WERI-Rb-1 (cell line): ENCODE data around the gene SEMA3B.

Source experiments
- DNase-seq: peaks from one replicate; pipeline ENCODE4 v3.0.0-alpha.2; 2020
- H3K27ac ChIP-seq: fragments of 250-450 bp; sonication (Bioruptor Pico); 2 replicates; pipeline ENCODE4 v1.5.1; 2020; ENCODE audit warnings: mild to moderate bottlenecking, moderate library complexity
- H3K27me3 ChIP-seq: fragments of 250-450 bp; sonication (Bioruptor Pico); 2 replicates; pipeline ENCODE4 v1.5.1; 2021; ENCODE audit warnings: mild to moderate bottlenecking, low read depth, moderate library complexity; ENCODE audit not compliant: insufficient read depth, severe bottlenecking
- H3K36me3 ChIP-seq: fragments of 250-450 bp; sonication (Bioruptor Pico); 2 replicates; pipeline ENCODE4 v1.5.1; 2020; ENCODE audit warnings: mild to moderate bottlenecking, moderate library complexity
- H3K4me3 ChIP-seq: 2 replicates; pipeline ENCODE4 v1.5.1; 2011; ENCODE audit warnings: low read depth, mild to moderate bottlenecking, control low read depth, low read length
- H3K9me3 ChIP-seq: fragments of 250-450 bp; sonication (Bioruptor Pico); 2 replicates; pipeline ENCODE4 v1.5.1; 2021; ENCODE audit warnings: mild to moderate bottlenecking, moderate library complexity; ENCODE audit not compliant: severe bottlenecking
- TF ChIP-seq, protein P1 (sequence below): IDR thresholded peaks from 2 replicates; pipeline ENCODE4 v1.5.1; 2011; ENCODE audit warnings: low read depth, mild to moderate bottlenecking, control low read depth, inconsistent platforms, low read length

SEMA3B gene

DNA sequence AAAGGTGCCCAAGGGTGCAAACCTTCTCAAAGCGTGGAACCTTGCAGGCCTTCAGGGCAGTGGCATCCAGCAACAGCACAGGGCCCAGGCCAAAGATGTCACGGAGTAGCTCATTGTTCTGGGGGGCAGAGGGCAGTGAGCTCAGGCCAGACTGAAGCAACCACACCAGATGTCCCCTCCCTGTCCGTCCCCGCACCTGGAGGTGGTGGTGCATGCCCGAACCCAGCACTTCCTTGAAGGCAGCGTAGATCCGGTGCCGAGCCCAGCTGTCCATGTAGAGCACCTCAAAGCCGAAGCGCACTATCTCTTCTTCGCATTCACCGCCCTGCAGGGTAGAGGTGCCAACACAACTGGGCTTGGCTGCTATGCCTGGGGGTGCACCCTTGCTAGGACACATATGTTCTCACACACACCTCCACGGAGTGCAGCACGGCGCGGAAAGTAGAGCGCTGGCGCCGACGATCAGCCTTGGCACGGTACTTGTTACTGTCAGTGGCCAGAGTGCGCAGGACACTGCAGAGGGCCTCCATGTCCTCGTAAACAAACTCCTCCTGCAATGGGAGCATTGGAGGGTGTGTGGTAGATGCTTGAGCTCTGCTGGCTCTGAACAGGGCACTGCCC is 19.6 kb downstream of the SEMA3B start:
- H3K27me3 ChIP-seq, result no peaks in the 10 kb centered on the region
- no peaks in the 10 kb centered on the region for H3K9me3 ChIP-seq
- H3K36me3 ChIP-seq, result peaks cover 36% of the 10 kb centered on the region
- H3K4me3 ChIP-seq, result no peak overlapping the region
- no peak overlapping the region for H3K27ac ChIP-seq
- TF ChIP-seq, protein P1, sequence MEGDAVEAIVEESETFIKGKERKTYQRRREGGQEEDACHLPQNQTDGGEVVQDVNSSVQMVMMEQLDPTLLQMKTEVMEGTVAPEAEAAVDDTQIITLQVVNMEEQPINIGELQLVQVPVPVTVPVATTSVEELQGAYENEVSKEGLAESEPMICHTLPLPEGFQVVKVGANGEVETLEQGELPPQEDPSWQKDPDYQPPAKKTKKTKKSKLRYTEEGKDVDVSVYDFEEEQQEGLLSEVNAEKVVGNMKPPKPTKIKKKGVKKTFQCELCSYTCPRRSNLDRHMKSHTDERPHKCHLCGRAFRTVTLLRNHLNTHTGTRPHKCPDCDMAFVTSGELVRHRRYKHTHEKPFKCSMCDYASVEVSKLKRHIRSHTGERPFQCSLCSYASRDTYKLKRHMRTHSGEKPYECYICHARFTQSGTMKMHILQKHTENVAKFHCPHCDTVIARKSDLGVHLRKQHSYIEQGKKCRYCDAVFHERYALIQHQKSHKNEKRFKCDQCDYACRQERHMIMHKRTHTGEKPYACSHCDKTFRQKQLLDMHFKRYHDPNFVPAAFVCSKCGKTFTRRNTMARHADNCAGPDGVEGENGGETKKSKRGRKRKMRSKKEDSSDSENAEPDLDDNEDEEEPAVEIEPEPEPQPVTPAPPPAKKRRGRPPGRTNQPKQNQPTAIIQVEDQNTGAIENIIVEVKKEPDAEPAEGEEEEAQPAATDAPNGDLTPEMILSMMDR, result no peak
- no peak for DNase-seq

DNA sequence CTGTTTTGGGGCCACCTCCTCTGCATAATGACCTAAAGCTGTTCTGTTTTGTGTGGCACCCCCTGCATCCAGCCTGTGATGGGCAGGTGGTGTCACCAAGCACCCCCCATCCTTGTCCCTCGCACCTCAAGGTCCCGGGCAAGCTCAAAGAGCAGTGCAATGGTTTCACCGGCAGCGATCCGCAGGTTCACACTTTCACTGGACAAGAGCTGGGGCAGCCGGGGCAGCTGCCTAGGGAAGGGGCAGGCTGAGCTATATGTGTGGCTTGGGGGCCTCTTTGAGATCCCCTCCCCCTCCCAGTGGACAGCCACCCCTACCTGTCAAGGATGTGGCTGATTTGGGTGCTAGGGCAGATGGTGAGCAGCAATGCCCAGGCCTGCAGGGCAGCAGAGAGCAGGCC is 20.2 kb downstream of the SEMA3B start:
- Histone ChIP-seq H3K9me3 (no peaks in the 10 kb centered on the region), H3K27ac (no peak overlapping the region), H3K4me3 (no peak overlapping the region), H3K36me3 (peaks cover 36% of the 10 kb centered on the region), H3K27me3 (no peaks in the 10 kb centered on the region)
- no peak for DNase-seq
- TF ChIP-seq, protein P1, result no peak

DNA sequence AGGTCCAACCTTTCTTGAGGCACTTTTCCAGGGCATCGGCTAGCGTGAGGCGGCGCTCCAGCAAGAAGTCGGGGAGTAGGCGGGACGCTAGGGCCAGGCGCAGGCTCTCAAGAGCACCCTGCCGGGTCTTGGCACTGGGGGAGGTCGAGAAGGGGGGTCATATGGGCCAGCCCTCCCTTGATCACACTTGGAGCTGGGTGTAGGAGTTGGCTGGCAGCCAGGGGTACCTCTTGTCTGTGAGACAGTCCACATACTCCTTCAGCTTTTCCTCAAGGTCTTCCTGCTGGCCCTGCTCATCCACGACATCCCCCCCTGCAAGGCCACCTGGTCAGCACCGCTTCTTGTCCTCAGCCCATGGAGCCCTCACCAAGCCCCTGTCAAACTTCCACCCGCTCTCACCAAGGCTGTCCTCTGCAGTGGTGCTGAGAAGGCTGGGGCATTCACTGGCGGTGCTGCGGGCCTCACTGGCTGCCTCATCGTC is 21.3 kb downstream of the SEMA3B start:
- Histone ChIP-seq H3K4me3 (no peak overlapping the region), H3K27ac (no peak overlapping the region), H3K36me3 (peaks cover 36% of the 10 kb centered on the region), H3K27me3 (no peaks in the 10 kb centered on the region), H3K9me3 (no peaks in the 10 kb centered on the region)
- TF ChIP-seq, protein P1, result no peak
- DNase-seq, result no peak

DNA sequence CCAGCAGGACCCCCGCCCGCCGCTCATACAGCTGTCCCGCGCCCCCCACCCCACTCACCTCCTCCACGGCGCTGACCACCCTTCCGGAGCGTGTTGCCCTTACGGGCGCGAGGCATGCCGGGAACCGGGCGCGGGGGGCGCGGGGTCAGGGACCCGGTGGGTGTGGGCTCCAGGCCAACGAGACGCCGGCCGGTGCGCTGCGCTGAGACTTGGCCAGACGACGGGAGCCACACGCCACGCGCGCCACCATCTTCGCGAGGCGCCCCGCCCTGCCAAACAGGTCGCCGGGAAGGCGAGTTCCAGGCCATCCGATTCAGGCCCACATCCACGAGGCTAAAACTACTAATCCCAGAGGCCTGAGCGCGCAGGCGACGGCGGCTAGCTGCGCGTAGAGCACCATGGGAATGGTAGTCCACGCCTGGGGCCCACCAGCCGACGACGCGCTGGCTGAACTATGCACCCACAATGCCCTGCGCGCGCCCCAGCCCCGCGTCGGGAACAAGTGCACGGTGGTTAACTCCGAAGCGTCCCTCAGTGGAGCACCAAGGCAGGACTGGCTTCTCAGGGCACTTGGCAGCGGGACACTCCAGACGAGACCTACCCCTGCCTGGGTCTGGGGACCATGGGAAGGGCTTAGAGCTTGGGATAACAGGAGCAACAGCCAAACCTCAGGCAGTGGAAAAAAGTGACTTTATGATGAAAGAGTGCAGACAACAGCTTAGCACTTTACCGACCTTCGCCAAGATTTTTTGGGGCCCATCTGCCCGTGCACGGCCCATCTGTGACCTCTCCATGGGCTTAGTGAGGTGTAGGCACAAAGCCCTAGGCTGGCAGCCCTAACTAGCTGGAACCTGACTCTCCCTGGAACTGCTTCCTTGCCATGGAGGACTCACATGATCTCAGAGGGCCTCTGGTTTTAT is 23.5 kb downstream of the SEMA3B start, which contains the start of gene IFRD2:
IFRD2 (minus strand) TSS at position 271 of the 920 bp plus-strand sequence; CDS start at position 116, 155 bp downstream.
- H3K27ac ChIP-seq, result peak within 1 kb of the TSS; percentile 78
- H3K4me3 ChIP-seq, result peak within 1 kb of the TSS; percentile 71
- H3K9me3 ChIP-seq, result no peaks in the 10 kb centered on the region
- H3K27me3 ChIP-seq, result no peaks in the 10 kb centered on the region
- DNase-seq, result peak; percentile 97
- H3K36me3 ChIP-seq, result peaks cover 33% of the 10 kb centered on the region
- TF ChIP-seq, protein P1, result no peak

DNA sequence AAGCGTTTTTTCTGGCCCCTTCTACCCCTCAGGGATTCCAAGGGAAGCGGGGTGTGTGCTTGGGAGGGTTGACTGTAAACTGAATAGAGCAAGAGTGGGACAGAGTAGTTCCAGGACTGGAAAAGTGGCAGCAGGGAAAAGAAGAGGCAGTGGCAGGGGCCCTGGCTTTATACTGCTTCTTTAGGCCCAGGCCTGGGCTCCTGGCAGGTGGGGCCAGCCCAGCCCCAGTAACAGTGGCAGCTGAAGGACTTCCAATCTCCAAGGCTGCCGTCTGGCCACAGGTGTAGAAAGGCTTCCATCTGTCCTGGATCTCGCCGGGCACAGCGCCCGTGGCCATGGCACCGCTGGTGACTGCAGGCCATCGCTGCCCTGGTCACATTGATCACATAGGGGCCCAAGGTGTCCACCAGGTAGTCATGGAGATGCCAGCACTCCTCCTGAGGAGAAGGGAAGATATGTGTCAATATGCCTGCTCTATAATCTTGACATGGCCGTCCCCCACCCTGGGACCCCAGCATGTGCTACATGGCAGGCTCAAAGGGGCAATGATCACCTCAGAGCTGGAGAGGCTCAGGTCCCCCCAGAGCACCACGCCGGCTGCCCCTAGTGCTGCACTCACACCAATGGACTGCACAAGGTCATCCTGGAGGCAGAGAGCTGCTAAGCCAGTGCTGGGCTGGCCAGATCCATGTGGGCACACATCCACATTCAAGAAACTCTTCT is 24.3 kb downstream of the SEMA3B start:
- Histone ChIP-seq H3K4me3 (peak overlapping the region; percentile 25), H3K36me3 (peaks cover 27% of the 10 kb centered on the region), H3K9me3 (no peaks in the 10 kb centered on the region), H3K27me3 (no peaks in the 10 kb centered on the region), H3K27ac (peak overlapping the region; percentile 64)
- TF ChIP-seq, protein P1, result no peak
- no peak for DNase-seq
